Astrocyte (in vitro differentiated cells and primary cell): Measurements from ENCODE around the gene JAK2. TPM values are rescaled to one million over a fixed set of nuclear protein-coding genes. Genes with fewer than 3 reads are reported as not detected.
"Not testable (repeated sequence)": the region's sequence is repeated elsewhere in the genome, so short reads cannot be mapped to it uniquely, and the experiment has no call there.

Experiments
- DNase-seq: peaks from one replicate; pipeline ENCODE4 v3.0.0-alpha.2; 2010; ENCODE audit warnings: low read depth
- FAIRE-seq: peaks from 2 replicates; lab custom pipeline; 2011; peaks lifted over from hg19 to GRCh38; lab: Jason Lieb, UNC
- H2AFZ ChIP-seq: 2 replicates; pipeline ENCODE4 v1.6.0; 2012; ENCODE audit warnings: low read depth, low read length, inconsistent platforms
- H3K27ac ChIP-seq: 2 replicates; pipeline ENCODE4 v1.5.1; 2011; ENCODE audit warnings: low read depth, low read length, inconsistent platforms
- H3K27me3 ChIP-seq: 2 replicates; pipeline ENCODE4 v1.6.0; 2011; ENCODE audit warnings: low read length, inconsistent platforms; ENCODE audit not compliant: insufficient read depth
- H3K36me3 ChIP-seq: 2 replicates; pipeline ENCODE4 v1.5.1; 2011; ENCODE audit warnings: low read length, inconsistent platforms; ENCODE audit not compliant: insufficient read depth
- H3K4me1 ChIP-seq: 2 replicates; pipeline ENCODE4 v1.5.1; 2011; ENCODE audit warnings: low read length, inconsistent platforms; ENCODE audit not compliant: insufficient read depth
- H3K4me2 ChIP-seq: 2 replicates; pipeline ENCODE4 v1.6.0; 2012; ENCODE audit warnings: low read length, inconsistent platforms
- H3K4me3 ChIP-seq: 2 replicates; pipeline ENCODE4 v1.5.1; 2011; ENCODE audit warnings: low read depth, mild to moderate bottlenecking, low read length, inconsistent platforms; ENCODE audit not compliant: insufficient read depth
- H3K79me2 ChIP-seq: 2 replicates; pipeline ENCODE4 v1.6.0; 2012; ENCODE audit warnings: mild to moderate bottlenecking, low read length, inconsistent platforms; ENCODE audit not compliant: insufficient read depth
- H3K9ac ChIP-seq: 2 replicates; pipeline ENCODE4 v1.6.0; 2012; ENCODE audit warnings: mild to moderate bottlenecking, low read length, inconsistent platforms
- H3K9me3 ChIP-seq: 2 replicates; pipeline ENCODE4 v1.5.1; 2012; ENCODE audit warnings: low read depth, mild to moderate bottlenecking, low read length, inconsistent platforms; ENCODE audit not compliant: insufficient read depth
- H4K20me1 ChIP-seq: 2 replicates; pipeline ENCODE4 v1.6.0; 2012; ENCODE audit warnings: low read length, inconsistent platforms; ENCODE audit not compliant: insufficient read depth
- H3K27ac Mint-ChIP-seq: one replicate; pipeline ENCODE4 v1.8.0; 2021; ENCODE audit warnings: mild to moderate bottlenecking, mixed read lengths; ENCODE audit not compliant: unreplicated experiment
- H3K27me3 Mint-ChIP-seq: one replicate; pipeline ENCODE4 v1.8.0; 2021; ENCODE audit warnings: low read depth, mixed read lengths; ENCODE audit not compliant: unreplicated experiment
- H3K36me3 Mint-ChIP-seq: one replicate; pipeline ENCODE4 v1.8.0; 2021; ENCODE audit warnings: low read depth, mixed read lengths; ENCODE audit not compliant: unreplicated experiment
- H3K4me1 Mint-ChIP-seq: one replicate; pipeline ENCODE4 v1.8.0; 2021; ENCODE audit warnings: low read depth, mixed read lengths; ENCODE audit not compliant: unreplicated experiment
- H3K4me3 Mint-ChIP-seq: one replicate; pipeline ENCODE4 v1.8.0; 2021; ENCODE audit warnings: mild to moderate bottlenecking, moderate library complexity, mixed read lengths; ENCODE audit not compliant: unreplicated experiment
- H3K9me3 Mint-ChIP-seq: one replicate; pipeline ENCODE4 v1.8.0; 2021; ENCODE audit warnings: mild to moderate bottlenecking, mixed read lengths; ENCODE audit not compliant: unreplicated experiment
- EZH2 ChIP-seq: IDR thresholded peaks from 2 replicates; pipeline ENCODE4 v1.6.1; 2012; ENCODE audit warnings: mild to moderate bottlenecking, low read length, inconsistent platforms; ENCODE audit not compliant: insufficient read depth
- total RNA-seq: library from RNA; stranded (reverse); gene quantifications from 2 replicates; pipeline ENCODE4 v1.2.1, GENCODE V29; 2021
- TF ChIP-seq, protein P1 (sequence below): IDR thresholded peaks from 2 replicates; pipeline ENCODE4 v1.5.1; 2011; ENCODE audit warnings: low read depth, mild to moderate bottlenecking, inconsistent platforms, low read length, moderate library complexity; ENCODE audit not compliant: insufficient read depth

Gene JAK2
- total RNA-seq, 1 donor from 2014 or later: 12.3 TPM

DNA sequence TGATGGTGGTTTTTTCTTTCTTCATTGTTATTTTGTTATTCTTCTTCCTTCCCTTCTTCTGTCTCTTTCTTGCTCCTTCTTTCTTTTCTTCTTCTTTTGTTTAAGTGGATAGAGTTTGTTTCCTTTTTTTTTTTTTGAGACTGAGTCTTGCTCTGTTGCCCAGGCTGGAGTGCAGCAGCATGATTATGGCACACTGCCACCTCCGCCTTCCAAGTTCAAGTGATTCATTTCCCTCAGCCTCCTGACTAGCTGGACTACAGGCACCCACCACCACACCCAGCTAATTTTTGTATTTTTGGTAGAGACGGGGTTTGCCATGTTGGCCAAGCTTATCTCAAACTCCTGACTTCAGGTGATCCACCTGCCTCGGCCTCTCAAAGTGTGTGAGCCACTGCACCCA, 40.3 kb downstream of the JAK2 start:
- no peak overlapping the region for H3K9ac ChIP-seq
- no peak overlapping the region for H3K4me3 Mint-ChIP-seq
- peaks cover 2% of the 10 kb centered on the region for H3K36me3 ChIP-seq
- no peak for FAIRE-seq
- H3K9me3 ChIP-seq: no peaks in the 10 kb centered on the region
- no peak for DNase-seq
- no peak overlapping the region for H2AFZ ChIP-seq
- H3K4me1 Mint-ChIP-seq: no peaks in the 10 kb centered on the region
- no peak overlapping the region for H3K27ac Mint-ChIP-seq
- H3K79me2 ChIP-seq: peaks cover 13% of the 10 kb centered on the region
- H3K27ac ChIP-seq: no peak overlapping the region
- H3K4me2 ChIP-seq: no peak overlapping the region
- H3K9me3 Mint-ChIP-seq: peaks cover 1% of the 10 kb centered on the region
- no peaks in the 10 kb centered on the region for H3K4me1 ChIP-seq
- H3K27me3 Mint-ChIP-seq: no peaks in the 10 kb centered on the region
- H3K36me3 Mint-ChIP-seq: peaks cover 13% of the 10 kb centered on the region
- peaks cover 8% of the 10 kb centered on the region for H4K20me1 ChIP-seq
- H3K4me3 ChIP-seq: no peak overlapping the region
- TF ChIP-seq, protein P1, sequence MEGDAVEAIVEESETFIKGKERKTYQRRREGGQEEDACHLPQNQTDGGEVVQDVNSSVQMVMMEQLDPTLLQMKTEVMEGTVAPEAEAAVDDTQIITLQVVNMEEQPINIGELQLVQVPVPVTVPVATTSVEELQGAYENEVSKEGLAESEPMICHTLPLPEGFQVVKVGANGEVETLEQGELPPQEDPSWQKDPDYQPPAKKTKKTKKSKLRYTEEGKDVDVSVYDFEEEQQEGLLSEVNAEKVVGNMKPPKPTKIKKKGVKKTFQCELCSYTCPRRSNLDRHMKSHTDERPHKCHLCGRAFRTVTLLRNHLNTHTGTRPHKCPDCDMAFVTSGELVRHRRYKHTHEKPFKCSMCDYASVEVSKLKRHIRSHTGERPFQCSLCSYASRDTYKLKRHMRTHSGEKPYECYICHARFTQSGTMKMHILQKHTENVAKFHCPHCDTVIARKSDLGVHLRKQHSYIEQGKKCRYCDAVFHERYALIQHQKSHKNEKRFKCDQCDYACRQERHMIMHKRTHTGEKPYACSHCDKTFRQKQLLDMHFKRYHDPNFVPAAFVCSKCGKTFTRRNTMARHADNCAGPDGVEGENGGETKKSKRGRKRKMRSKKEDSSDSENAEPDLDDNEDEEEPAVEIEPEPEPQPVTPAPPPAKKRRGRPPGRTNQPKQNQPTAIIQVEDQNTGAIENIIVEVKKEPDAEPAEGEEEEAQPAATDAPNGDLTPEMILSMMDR: no peak
- TF ChIP-seq EZH2: no peak
- H3K27me3 ChIP-seq: no peaks in the 10 kb centered on the region

DNA sequence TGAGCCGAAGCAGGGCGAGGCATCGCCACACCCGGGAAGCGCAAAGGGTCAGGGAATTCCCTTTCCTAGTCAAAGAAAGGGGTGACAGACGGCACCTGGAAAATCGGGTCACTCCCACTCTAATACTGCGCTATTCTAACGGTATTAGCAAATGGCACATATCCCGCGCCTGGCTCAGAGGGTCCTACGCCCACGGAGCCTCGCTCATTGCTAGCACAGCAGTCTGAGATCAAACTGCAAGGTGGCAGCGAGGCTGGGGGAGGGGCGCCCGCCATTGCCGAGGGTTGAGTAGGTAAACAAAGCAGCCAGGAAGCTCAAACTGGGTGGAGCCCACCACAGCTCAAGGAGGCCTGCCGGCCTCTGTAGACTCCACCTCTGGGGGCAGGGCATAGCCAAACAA, 46.9 kb downstream of the JAK2 start:
- not testable (repeated sequence) for H3K79me2 ChIP-seq, H4K20me1 ChIP-seq, H2AFZ ChIP-seq, H3K27me3 ChIP-seq, H3K4me2 ChIP-seq, H3K27me3 Mint-ChIP-seq, H3K9ac ChIP-seq, DNase-seq, H3K27ac Mint-ChIP-seq, H3K4me3 Mint-ChIP-seq, H3K9me3 ChIP-seq, H3K27ac ChIP-seq, H3K4me1 Mint-ChIP-seq, H3K36me3 ChIP-seq, FAIRE-seq, H3K4me1 ChIP-seq, H3K4me3 ChIP-seq
- H3K36me3 Mint-ChIP-seq: peaks cover 30% of the 10 kb centered on the region
- H3K9me3 Mint-ChIP-seq: peaks cover 11% of the 10 kb centered on the region

- peaks cover 2% of the 10 kb centered on the region for H3K9me3 Mint-ChIP-seq
- H3K27ac Mint-ChIP-seq: no peak overlapping the region
Observed at GRCh38 chr9:5040730-5041389, 55.8 kb downstream of the JAK2 start.

More at GRCh38 chr9:5040730-5041389, 55.8 kb downstream of the JAK2 start:
- Histone ChIP-seq H3K9me3 (peaks cover 7% of the 10 kb centered on the region), H3K27me3 (no peaks in the 10 kb centered on the region), H3K4me3 (no peak overlapping the region), H3K36me3 (no peaks in the 10 kb centered on the region), H3K9ac (no peak overlapping the region), H3K4me2 (no peak overlapping the region), H3K4me1 (no peaks in the 10 kb centered on the region), H3K79me2 (no peaks in the 10 kb centered on the region), H4K20me1 (no peaks in the 10 kb centered on the region), H3K27ac (no peak overlapping the region), H2AFZ (no peak overlapping the region)
- no peak overlapping the region for H3K4me3 Mint-ChIP-seq
- TF ChIP-seq EZH2: no peak
- TF ChIP-seq, protein P1: no peak
- FAIRE-seq (no peak), DNase-seq (no peak)
- no peaks in the 10 kb centered on the region for H3K27me3 Mint-ChIP-seq
- H3K4me1 Mint-ChIP-seq: peaks cover 3% of the 10 kb centered on the region
- H3K36me3 Mint-ChIP-seq: peaks cover 12% of the 10 kb centered on the region
